Coronary artery (tissue), 2 donors: ENCODE data around the gene ZNF827.
A peak's percentile ranks its signal among the peaks of the same experiment; 100 is the strongest.

Experiments
- DNase-seq: peaks from one replicate; pipeline ENCODE4 v3.0.0-alpha.2; 2017; ENCODE audit warnings: low spot score
- H3K27ac ChIP-seq, 2 donors: fragments of 200-600 bp; sonication (generic); one replicate each; pipeline ENCODE4 v1.5.1; 2016 to 2019
- H3K4me3 ChIP-seq: fragments of 200-600 bp; sonication (generic); 2 replicates; pipeline ENCODE4 v1.5.1; 2016; ENCODE audit warnings: mild to moderate bottlenecking, moderate library complexity
- TF ChIP-seq, protein P1 (sequence below): fragments of 200-600 bp; sonication (generic); IDR thresholded peaks from one replicate; pipeline ENCODE4 v1.5.1; 2019; ENCODE audit warnings: antibody characterized with exemption

Gene ZNF827

DNA sequence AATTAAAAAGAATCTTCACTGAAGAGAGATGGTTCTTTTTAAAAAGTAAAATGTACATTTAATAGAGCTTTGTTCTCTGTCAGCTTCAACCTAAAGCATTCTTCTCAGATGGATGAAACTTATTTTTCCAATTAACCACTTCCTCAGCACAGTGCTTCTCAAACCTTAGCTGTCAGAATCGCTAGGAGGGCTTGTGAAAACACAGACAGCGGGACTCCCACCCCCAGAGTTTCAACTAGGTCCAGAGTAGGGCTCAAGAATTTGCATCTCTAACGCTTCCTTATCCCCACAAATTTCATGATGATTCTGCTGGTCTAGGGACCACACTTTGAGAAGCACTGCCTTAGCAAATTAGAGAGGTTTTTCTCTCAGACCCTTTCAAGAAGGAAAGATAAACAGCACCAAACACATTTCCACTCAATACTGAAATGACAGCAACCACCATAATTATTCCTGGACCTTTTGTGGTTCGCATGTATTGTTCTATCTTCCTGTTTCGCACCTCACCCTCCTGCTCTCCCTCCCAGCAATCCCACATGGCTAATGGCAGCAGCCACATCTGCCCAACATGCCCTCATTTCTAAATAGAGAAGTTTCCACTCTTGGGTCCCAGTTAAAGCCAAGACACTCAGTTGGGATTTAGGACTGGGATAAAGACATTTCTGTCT, 73.2 kb downstream of the ZNF827 start:
- TF ChIP-seq, protein P1, sequence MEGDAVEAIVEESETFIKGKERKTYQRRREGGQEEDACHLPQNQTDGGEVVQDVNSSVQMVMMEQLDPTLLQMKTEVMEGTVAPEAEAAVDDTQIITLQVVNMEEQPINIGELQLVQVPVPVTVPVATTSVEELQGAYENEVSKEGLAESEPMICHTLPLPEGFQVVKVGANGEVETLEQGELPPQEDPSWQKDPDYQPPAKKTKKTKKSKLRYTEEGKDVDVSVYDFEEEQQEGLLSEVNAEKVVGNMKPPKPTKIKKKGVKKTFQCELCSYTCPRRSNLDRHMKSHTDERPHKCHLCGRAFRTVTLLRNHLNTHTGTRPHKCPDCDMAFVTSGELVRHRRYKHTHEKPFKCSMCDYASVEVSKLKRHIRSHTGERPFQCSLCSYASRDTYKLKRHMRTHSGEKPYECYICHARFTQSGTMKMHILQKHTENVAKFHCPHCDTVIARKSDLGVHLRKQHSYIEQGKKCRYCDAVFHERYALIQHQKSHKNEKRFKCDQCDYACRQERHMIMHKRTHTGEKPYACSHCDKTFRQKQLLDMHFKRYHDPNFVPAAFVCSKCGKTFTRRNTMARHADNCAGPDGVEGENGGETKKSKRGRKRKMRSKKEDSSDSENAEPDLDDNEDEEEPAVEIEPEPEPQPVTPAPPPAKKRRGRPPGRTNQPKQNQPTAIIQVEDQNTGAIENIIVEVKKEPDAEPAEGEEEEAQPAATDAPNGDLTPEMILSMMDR: no peak
- no peak overlapping the region for H3K27ac ChIP-seq
- no peak overlapping the region for H3K4me3 ChIP-seq
- no peak for DNase-seq

- DNase-seq: no peak
- Histone ChIP-seq H3K4me3 (no peak overlapping the region), H3K27ac (no peak overlapping the region)
- TF ChIP-seq, protein P1: no peak
Observed at GRCh38 chr4:145863191-145863590, 75.4 kb downstream of the ZNF827 start.

- H3K27ac ChIP-seq: peak overlapping the region in 1 of 2 donors; percentile 33
- no peak for DNase-seq
- no peak overlapping the region for H3K4me3 ChIP-seq
Observed at GRCh38 chr4:145861336-145862318, 77.0 kb downstream of the ZNF827 start.

GRCh38 chr4:145860897-145861296, 77.7 kb downstream of the ZNF827 start:
- Histone ChIP-seq H3K27ac (no peak overlapping the region), H3K4me3 (no peak overlapping the region)
- TF ChIP-seq, protein P1: no peak
- no peak for DNase-seq

More at GRCh38 chr4:145861336-145862318, 77.0 kb downstream of the ZNF827 start:
- TF ChIP-seq, protein P1: no peak

- TF ChIP-seq, protein P1: no peak
- no peak for DNase-seq
- H3K4me3 ChIP-seq: no peak overlapping the region
- H3K27ac ChIP-seq: no peak overlapping the region
Observed at GRCh38 chr4:145860446-145860845, 78.2 kb downstream of the ZNF827 start.

DNA sequence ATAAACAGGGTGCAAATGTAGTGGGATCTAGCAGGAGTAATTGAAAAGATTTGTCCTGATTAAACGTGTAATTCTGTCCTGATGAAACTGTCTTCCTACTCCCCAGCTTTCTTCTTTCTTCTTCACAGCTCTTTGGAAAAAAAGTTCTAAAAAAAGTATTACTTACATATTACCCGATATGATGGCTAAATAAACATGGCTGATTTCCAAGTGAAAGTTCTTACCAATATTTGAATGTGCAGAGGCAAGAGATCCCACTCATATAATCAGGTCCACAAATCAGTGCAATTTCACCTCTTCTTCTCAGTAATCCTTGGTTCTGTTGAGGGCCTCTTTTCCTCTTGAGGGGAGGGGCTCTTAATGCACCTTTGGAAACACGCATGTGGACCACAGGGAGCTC, 78.7 kb downstream of the ZNF827 start:
- H3K4me3 ChIP-seq: no peak overlapping the region
- H3K27ac ChIP-seq: no peak overlapping the region
- no peak for DNase-seq
- TF ChIP-seq, protein P1: no peak
